Common myeloid progenitor, CD34-positive (primary cell): ENCODE measurements around the gene NUTM2F.

Experiments
- CTCF ChIA-PET: fragments of 350-600 bp; sonication (Branson Sonifier 250); formaldehyde crosslinking; loops from one replicate; lab custom pipeline; 2021; ENCODE audit warnings: antibody characterized with exemption; lab: Charles Lee
- POLR2A ChIA-PET: fragments of 350-600 bp; sonication (Branson Sonifier 250); formaldehyde crosslinking; loops from one replicate; lab custom pipeline; 2021; ENCODE audit warnings: antibody characterized with exemption; lab: Charles Lee
- DNase-seq, 3 donors: peaks; one replicate each; pipeline versions ENCODE4 v3.0.0 to v3.0.0-alpha.2; 2013
- H3K27ac ChIP-seq, 2 experiments: 1 replicate in 1 of 2; 2 replicates in 1 of 2; pipeline ENCODE4 v1.7.0; 2013; ENCODE audit warnings: inconsistent platforms in 2 of 2, low read length in 2 of 2, mild to moderate bottlenecking in 2 of 2, low read depth in 1 of 2, moderate library complexity in 1 of 2; ENCODE audit not compliant: severe bottlenecking in 2 of 2, insufficient read depth in 1 of 2, poor library complexity in 1 of 2
- H3K27me3 ChIP-seq, 5 experiments: replicated peaks in 2 of 5; 1 replicate in 3 of 5; 2 replicates in 2 of 5; pipeline versions ENCODE4 v1.6.1 to v1.7.0; 2013; ENCODE audit warnings: low read length in 4 of 5, mild to moderate bottlenecking in 2 of 5, moderate library complexity in 2 of 5, inconsistent platforms in 1 of 5; ENCODE audit not compliant: insufficient read depth in 5 of 5, control insufficient read depth in 4 of 5
- H3K36me3 ChIP-seq, 4 experiments: 1 replicate in 2 of 4; 2 replicates in 2 of 4; pipeline versions ENCODE4 v1.6.1 to v1.7.0; 2013; ENCODE audit warnings: low read length in 3 of 4, control low read depth in 1 of 4, mild to moderate bottlenecking in 1 of 4; ENCODE audit not compliant: control insufficient read depth in 4 of 4, insufficient read depth in 4 of 4
- H3K4me1 ChIP-seq, 4 experiments: 1 replicate in 3 of 4; 2 replicates in 1 of 4; pipeline versions ENCODE4 v1.6.1 to v1.7.1; 2013; ENCODE audit warnings: low read length in 3 of 4, mild to moderate bottlenecking in 3 of 4, control low read depth in 1 of 4, inconsistent platforms in 1 of 4, moderate library complexity in 1 of 4; ENCODE audit not compliant: control insufficient read depth in 4 of 4, insufficient read depth in 4 of 4; ENCODE audit errors: control extremely low read depth in 1 of 4
- H3K4me3 ChIP-seq, 7 experiments: 1 replicate in 4 of 7; 2 replicates in 3 of 7; pipeline versions ENCODE4 v1.5.1 to v1.7.0; 2013; ENCODE audit warnings: mild to moderate bottlenecking in 7 of 7, low read length in 6 of 7, moderate library complexity in 6 of 7, inconsistent platforms in 2 of 7, low read depth in 2 of 7, control low read depth in 1 of 7; ENCODE audit not compliant: insufficient read depth in 4 of 7, control insufficient read depth in 1 of 7; ENCODE audit errors: extremely low read depth in 1 of 7
- H3K9me3 ChIP-seq, 5 experiments: 1 replicate in 4 of 5; 2 replicates in 1 of 5; pipeline versions ENCODE4 v1.6.1 to v1.7.1; 2013; ENCODE audit warnings: low read length in 4 of 5, mild to moderate bottlenecking in 2 of 5, inconsistent platforms in 1 of 5, low read depth in 1 of 5, moderate library complexity in 1 of 5; ENCODE audit not compliant: control insufficient read depth in 4 of 5, insufficient read depth in 2 of 5; ENCODE audit errors: control extremely low read depth in 1 of 5
- WGBS: methylation state at CpG from one replicate; pipeline ENCODE4 v1.1.5; 2013; ENCODE audit not compliant: insufficient coverage; 5-methylcytosine and 5-hydroxymethylcytosine counted together

NUTM2F gene

DNA sequence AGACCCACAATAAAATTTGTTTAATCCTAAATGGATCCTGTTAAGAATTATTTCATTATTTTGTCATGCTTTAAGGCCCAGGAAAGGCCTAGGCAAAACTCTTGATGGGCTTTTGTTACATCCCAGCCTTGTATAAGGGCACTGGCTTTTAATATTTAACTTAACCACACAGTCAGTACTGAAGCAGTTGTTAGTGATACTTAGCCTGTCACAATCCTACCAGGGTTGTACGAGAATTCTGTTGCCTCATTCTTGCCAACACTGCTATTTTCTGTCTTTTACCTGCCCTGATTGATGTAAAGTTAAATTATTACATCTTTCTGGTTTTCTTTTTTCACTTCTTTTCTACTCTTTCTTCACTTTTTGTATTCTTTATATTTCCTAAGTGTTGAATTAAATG, 58.4 kb downstream of the NUTM2F start:
- CTCF ChIA-PET = no interaction called here
- POLR2A ChIA-PET = no interaction called here
- WGBS = no CpG with 5 or more reads among the region's 1 CpG
- no peaks in the 10 kb centered on the region for H3K27me3 ChIP-seq
- H3K9me3 ChIP-seq = peaks cover 11 to 39% (median 12%) of the 10 kb centered on the region in 5 experiments
- no peaks in the 10 kb centered on the region for H3K4me1 ChIP-seq
- peaks cover 0 to 24% (median 11%) of the 10 kb centered on the region in 4 experiments for H3K36me3 ChIP-seq
- H3K4me3 ChIP-seq = no peak overlapping the region
- no peak overlapping the region for H3K27ac ChIP-seq
- DNase-seq = no peak

DNA sequence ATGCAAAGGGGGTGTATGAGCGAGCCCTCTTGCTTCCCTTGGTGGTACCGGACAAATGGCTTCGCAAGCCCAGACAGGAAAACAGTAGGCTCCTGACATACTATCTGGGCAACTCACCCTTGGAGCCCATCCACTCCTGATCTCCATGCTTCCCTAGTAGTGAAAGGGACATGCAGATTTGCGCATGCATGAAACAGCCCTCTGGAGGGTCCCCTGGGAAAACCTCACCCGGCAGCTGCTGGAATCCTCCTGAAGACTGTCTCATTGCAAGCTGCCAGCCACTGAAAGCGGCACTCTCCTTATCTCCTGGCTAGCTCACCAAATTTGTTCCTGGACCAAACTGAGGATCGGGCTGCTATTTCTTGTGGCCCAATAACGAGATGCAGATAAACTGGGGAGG, 59.2 kb downstream of the NUTM2F start:
- no peak for DNase-seq
- H3K4me3 ChIP-seq = no peak overlapping the region
- no peaks in the 10 kb centered on the region for H3K4me1 ChIP-seq
- H3K27ac ChIP-seq = no peak overlapping the region
- H3K36me3 ChIP-seq = peaks cover 0 to 18% (median 6%) of the 10 kb centered on the region in 4 experiments
- ChIA-PET POLR2A (no interaction called here), CTCF (interaction anchor here (0.6 kb wide), 1 partner anchor 73 kb away, joined by 3 read pairs; no protein-coding TSS in a partner anchor)
- peaks cover 10 to 39% (median 12%) of the 10 kb centered on the region in 5 experiments for H3K9me3 ChIP-seq
- no peaks in the 10 kb centered on the region for H3K27me3 ChIP-seq
- 100% methylated on average over 6 of the region's 8 CpGs for WGBS
